HG03432 (cell line): ENCODE results near the gene PDE4D.

Experiments
- ATAC-seq: cut with Tn5 transposase; IDR thresholded peaks from one replicate; pipeline ENCODE4 v1.9.1; 2021; ENCODE audit warnings: mild to moderate bottlenecking, moderate library complexity; ENCODE audit not compliant: unreplicated experiment

Gene PDE4D

DNA sequence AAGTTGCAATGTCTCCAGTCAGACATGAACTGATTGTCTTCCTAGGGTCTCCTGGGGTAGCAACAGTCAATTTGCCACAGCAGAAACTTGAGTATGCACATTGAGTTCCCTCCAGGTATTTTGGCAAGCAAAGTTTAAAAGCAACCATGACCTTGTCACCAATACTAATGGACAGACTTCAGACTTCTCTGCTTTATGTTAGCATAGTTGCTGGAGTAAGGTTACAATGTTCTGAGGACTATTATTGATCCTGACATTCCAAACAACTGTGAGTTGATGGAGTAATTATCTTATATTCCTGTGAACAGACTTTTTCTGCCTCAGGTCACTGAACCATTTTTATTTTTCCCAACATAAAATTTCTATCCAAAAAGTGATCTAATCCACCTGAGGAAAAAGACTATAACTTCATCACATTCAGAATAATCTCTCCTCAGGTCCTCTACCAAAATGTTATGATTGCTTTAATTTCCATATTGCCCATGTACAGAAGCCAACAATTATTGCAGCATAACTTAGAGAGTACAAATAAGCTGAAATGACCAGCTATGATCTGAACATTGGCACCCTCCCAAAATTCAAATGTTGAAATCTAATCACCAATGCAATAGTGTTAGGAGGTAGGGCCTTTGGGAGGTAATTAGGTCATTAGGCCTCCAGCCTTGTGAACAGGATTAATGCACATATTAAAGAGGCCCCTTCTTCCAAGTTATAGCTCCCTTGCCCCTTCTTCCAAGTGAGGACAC, 228.3 kb downstream of the PDE4D start:
- ATAC-seq = no peak

DNA sequence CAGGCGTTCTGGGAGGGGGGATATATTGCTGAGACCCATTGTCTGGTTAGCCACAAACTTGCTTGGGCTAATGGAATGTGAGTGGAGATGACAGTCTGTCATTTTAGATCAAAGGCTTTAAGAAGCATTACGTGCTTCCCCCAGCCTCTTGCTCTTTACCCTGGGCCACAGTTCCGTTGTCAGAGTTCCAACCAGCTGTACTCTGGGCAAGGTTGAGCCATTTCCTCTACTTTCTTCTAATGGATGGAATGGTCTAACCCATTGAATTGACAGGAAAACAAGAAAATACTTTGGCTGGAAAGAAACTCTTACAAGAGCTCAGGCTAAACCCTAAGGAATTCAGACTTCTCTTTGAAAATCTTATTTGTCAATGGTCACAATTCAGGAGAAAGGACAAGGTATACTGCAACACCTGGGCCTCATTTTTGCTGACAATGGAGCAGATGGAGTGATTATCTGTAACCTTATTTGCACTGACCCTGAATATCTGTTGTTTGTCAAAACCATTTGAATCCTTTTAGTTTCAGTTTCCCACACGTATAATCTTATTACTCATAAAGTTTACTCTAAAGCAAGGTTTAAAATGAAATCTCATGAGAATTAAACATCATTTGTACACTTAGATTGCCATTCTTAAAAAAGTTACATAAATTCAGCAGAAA, 231.4 kb downstream of the PDE4D start:
- peak; percentile 65 for ATAC-seq

DNA sequence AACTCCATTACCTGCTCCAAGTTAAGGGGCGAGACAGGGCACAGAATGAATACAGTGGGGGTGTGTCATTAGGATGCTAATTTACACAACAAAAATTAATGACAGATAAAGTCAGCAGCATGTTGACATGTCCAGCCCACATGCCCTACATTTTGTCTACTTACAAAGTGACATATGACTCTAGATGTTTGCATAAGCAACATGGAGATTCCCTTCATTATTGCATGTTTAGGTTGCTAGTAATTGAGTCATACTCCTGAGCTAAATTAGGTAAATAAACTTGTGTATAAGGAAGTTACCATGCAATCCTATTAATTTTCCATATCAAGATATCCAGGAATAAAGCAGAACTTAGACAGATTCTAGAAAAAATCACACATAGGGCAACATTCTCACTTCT, 232.2 kb downstream of the PDE4D start:
- ATAC-seq = no peak

DNA sequence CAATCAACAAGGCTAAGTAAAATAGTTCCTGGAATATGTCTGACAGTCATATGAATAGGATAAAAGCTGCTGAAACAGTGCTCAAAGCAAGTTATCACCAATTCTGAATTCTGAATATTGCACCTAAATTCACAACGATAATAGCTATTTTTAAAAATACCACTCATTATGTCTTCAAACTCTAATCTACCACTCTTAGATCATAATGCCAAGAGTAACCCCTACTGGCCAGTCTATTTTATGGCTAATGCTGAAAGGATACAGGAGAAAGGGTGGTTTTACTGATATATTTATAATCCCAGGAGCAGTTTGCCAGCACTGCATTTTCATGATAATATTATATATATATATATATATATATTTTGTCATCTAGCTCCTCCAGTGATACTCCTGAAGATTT, 232.8 kb downstream of the PDE4D start:
- ATAC-seq = peak; percentile 50

DNA sequence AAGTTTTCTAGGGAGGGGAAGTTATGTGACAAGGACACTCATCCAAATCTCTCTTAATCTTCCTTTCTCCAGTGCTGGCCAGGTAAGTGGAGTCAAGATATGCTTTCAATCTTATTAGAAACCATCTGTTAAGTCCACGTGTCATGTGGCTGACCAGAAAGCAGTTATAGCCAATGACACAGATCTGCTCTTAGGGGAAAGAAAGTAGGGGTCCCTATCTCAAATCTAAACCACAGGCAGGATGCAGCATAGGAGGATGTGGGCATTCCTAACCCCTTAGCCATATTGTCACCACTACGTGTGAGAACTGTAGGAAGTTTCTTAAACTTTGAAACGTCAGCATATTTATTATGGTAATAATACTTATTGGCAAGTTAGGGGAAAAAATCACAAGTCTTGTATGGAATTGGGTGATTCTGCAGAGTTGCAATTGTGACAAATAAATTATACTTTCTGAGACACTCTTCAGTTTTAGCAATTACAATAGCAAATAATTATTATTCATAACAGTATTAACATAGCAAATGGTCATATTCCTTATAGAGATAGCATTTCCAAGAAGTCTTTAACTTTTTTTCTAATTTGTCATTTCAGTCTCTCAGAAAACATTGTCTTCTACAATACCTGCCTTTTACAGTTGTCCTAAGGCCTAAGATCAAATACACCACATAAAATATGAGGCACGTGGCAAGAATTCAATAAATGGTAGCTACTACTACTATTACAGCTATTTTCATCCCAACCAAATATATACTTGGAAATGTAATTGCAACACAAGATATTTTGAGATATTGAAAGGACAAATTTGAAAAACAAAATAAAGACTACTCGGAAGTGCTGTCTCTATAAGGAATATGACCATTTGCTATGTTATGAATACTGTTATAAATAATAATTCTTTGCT, 236.9 kb downstream of the PDE4D start:
- no peak for ATAC-seq

DNA sequence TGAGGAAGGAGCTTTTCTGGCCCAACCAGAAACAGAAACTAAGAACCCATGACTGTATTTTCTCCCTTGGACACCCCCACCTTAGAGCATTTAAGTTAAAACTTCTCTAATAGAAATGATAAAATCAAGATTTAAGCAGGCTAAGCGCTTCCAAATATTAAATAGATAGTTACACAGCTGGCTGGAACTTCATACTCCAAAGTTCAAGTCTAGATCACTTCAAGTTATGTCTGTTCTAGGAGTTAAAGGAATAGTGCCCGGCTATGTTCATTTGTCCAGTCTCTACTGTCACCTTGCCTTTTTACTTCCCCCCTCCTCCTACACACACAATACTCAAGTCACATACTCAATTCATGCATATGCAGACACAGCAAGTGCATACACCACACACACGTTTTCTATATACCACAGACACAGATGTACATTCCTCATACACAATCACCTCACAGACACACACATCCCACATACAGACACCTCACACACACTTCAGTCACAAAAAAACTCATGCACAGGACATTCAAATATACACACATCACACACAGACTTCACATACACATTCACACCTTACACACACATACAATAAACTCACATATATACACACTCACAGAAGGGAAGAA, 237.7 kb downstream of the PDE4D start:
- ATAC-seq = no peak

DNA sequence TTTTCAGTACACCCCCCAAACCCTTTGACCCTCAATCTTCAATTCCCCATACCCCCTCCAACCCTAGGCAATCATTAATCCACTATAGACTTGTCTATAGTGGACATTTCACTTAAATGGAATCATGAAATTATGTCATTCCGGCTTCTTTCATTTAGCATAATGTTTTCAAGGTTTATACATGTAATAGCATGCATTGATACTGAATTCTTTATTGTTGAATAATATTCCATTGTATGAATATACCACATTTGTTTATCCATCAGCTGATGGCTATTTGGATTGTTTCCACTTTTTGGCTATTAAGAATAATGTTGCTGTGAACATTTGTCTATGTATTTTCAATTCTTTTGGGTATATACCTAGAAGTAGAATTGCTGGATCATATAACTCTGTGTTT, 238.8 kb downstream of the PDE4D start:
- no peak for ATAC-seq

DNA sequence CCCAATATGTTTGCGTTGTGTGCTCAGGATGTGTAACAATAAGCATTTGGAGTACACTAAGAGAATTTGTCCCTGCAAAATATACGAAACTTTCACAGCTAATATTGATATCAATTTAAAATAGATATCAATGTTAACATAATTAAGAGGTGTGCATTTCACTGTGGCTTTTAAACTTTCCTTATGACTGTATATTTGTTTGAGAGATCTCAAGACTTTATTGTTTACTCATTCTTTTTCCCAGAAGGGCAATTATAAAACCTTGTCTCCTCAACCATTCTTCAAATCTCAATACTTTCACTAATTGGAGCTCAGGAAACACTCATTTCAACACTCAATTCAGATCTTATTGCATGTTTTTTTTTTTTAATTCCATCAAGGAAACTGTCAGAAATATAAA, 241.1 kb downstream of the PDE4D start:
- no peak for ATAC-seq

DNA sequence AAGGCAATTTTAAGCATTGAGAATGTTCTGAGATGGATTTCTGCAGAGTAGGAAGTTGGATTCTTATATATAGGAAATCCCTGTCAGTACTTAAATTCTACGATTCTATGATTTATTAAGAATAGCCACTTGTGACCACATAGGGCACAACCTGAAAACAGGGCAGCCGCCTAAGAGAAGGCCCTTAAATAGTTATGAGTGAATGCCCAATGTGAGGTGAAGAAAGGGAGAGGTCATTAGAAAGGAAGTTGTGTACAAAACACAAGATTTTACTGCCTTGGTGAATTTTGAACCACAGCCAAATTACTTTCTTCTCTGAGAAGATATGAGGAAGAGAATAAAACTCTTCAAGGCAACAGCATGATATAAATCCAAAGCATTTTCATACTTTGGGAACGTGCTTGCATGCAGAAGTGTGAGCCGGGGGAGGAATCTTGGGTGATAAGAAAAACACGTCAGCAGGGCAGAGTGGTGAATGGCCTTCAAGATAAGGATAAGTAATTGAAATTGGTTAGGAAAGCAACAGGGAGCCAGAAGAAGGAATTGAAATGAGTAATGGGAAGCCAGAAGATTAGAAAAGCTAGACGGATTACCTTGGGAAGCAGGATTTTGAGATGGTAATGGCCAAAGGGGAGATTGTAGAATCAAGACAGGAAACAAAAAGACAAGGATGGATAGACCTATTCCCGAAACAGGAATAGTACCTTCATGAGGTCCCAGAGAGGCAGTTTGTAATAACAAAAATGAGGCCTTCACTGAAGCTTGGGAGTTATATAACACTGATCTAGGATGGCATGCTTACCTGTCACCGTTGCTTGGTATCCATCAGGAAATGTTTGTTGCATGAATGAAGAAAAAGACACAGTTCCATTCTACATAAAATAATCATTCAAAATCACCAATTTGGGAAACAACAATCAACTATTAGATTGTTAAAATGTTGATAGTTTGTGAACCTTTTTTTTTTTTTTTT, 244.3 kb downstream of the PDE4D start:
- no peak for ATAC-seq

DNA sequence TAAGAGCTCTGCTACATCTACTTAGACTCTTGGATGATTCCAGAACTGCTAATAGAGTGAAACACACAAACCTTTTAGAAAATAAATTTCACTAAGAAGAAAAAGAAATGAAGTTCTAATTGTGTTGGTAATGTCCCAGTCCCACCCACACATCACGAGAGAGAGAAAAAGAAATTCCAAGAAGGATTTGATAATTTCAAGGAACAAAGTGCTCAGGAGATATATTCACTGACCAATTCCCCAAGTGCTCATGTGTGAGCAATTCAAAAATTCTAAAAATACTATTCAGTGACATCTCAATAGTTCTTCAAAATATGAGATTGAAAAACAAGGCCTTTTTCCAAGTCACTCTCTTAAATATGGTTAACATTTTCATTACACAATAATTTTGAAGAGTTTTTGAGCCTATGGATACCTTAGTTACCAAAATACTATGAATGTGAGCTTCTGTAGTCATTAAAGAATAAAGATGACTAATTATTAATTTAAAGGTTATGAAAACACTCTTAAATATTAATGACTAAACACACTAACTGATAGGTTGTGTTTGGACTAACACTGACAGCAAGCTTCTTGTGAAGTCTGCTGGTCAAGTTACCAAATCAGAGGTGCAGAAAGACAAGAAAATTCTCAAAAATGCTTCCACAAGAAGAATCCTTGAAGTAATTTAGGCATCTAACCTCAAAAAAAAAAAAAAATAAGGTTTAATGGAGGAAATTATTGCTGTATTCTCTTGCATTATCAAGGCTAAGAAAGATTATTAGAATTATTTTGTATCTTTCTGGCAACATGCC, 245.3 kb downstream of the PDE4D start:
- no peak for ATAC-seq

DNA sequence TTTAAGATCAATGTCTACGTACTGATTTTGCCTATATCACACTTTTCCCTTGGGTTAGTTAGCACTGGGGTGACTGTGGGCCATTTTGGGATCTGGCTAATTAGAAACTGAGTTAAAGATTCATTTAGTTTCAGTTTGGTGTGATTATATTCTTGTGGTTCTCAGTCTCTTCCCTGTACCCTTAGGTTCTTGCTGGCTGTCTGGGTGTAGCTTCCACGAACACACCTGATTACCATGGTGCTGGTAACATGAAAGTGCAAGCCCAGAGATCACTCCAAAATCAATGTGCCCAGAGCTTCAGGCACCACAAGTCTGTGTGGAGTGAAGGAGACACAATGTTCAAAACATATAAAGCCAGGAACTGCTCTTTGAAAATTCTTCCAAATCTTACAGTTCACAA, 248.1 kb downstream of the PDE4D start:
- ATAC-seq = no peak

DNA sequence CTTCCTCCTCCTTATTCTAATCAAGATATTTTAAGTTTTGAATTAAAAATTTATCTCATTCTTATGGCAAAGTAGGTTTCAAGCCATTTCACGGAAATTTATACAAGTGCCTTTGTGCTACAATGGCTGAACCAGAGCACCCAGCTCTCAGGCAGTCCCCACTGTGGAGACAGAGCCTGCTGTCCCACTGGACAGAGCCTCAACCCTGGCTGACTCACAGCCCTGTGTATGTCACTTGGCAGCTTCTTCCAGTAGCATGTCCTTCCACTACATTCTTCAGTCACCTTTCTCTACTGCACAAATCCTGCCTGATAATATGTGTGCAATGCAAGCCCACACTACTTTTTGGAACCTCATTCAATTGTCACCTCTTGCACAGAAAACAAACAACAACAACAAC, 253.1 kb downstream of the PDE4D start:
- ATAC-seq = no peak

DNA sequence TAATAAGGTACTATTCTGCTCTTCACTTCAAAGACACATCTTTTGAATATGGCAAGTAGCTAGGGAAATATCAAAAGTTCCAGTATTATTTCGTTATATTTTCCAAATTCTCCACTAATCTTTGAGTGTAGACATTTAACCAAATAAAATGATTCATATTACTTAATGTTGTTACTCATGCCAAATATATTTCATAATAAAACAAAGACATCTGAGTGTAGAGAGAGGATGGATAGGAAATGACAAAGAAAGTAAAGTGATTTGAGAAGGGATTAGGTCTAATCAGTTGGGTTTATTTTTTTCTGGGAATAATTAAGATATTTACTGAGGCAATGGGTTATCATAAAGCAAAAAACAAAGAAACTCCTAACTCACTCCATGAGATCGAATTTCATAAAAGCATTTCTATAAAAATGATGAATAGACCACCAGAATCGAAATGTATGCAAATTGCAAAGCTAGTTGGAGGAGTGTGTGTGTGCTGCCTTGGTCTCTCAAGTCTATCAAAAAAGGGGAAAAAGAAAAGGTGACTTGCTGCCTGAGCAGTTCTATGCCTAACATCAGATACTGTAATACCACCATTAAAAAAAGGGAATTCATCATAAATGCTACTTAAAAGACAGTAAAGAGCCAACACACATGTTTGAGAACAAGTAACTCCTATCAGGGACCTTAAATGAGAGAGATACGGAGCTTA, 255.5 kb downstream of the PDE4D start:
- ATAC-seq = no peak

DNA sequence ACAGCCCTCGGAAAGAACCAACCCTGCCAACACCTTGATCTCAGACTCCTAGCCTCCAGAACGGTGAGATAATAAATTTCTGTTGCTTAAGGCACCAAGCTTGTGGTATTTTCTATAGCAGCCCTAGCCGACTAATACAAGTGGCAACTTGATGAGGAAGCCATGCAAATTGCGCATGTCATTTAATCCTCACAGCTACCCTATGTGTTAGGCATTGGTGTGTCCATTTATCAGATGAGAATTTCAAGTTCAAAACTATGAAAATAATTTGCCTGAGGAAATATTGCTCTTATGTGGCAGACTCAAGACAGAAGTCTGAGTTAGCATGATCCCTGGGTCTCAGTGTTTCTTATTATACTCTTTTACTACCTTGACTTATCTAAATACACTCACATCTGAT, 264.0 kb downstream of the PDE4D start:
- no peak for ATAC-seq

DNA sequence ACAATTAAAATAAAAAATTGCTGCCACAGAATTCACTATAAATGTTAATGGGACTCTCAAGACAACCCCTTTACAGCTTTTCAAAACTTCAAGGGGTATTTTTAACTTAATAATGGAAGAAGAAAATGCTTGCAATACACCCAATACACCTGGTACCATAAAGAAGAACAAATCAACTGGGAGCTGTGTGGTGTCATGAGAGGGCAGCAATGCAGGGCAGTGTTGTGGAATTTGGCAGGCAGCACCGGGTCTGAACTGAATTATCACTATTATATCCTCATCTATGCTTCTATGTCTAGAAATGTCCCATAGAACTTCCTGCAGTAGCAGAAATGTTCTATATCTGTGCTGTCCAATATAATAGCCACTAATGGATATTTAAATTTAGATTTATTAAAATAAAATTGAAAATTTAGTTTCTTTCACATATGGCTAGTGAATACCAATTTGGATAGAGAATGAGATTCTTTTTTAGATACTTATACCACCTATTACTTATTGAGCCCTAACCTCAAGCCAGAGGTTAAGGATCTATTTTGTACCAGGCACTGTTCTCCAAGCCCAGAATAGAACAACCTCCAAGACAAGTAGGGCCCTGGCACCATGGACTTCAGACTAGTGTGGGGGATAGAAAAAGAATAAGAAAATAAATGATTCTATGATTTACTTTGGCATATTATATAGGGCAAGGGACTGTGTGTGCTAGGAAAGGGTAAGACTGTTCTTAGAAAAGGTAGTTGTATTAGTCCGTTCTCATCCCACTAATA, 265.3 kb downstream of the PDE4D start:
- no peak for ATAC-seq

DNA sequence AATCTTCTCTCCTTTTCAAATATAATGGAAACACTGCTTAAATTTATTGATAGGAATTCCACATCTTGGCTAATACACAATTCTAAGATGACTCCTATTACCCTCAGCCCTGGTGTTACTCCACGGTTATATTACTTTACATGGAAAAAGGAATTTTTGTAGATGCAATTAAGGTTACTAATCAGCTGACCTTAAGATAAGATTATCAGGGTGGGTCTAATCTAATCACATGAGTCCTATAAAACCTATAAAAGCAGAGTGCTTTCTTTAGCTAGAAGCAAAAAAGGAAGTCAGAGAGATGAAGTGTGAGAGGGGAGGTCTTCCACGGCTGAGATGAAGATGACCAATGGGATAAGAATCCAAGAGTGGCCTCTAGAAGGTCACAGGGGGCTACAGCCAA, 268.6 kb downstream of the PDE4D start:
- ATAC-seq = no peak

DNA sequence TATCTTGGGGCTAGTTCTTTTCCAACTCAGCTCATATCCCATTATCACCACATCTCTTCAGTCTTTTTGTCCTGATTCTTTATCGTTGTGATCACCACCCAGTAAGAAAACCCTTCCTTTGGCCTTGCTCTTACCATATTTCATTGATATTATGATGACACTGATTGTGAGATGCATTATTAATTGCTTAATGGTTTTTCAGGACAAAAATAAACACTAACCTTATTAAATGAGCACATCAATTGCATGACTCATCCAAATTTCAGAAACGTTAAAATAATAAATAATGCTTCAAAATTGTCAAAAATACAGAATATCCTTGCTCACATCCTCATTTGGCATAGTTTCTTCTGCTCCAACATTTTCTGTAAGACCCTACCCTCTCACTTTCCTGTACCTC, 270.7 kb downstream of the PDE4D start:
- ATAC-seq = no peak

DNA sequence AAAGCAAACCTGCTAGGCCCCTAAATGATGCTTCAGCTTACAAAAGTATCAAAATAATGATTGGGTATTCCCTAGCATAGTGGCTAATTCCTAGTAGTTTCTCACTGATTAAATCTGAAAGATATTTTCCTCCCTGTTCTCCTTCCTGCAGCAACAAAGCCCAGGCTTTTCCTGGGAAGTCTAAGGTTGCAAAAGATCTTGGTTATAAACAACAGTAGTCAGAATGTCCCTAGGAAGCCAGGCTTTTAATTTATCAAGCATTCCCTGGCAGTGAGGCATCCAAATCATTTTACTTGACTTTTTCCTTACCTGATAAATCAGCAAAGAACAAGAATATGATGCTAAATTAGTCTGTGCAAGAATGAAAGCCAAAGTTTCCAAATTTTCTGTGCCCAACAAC, 272.0 kb downstream of the PDE4D start:
- ATAC-seq = no peak
